ENCODE results near the gene PRMT5. TPM values are rescaled to one million over a fixed set of nuclear protein-coding genes. Genes with fewer than 3 reads are reported as not detected.
A peak's percentile ranks its signal among the peaks of the same experiment; 100 is the strongest.
"Not testable (repeated sequence)": the region's sequence is repeated elsewhere in the genome, so short reads cannot be mapped to it uniquely, and the experiment has no call there.

The PRMT5 gene
- total RNA-seq, 1 donor from 2014 or later = 37.3 TPM

GRCh38 chr14:22966783-22967269 lies 37.6 kb upstream of the PRMT5 start:
- no peak for TF ChIP-seq CTCF (IDR thresholded peaks at IDR 0.05)
- no peak overlapping the region for H3K4me3 ChIP-seq
- peaks cover 6% of the 10 kb centered on the region for H3K36me3 ChIP-seq
- H3K4me1 ChIP-seq = no peaks in the 10 kb centered on the region
- no peaks in the 10 kb centered on the region for H3K9me3 ChIP-seq
- no peak for ATAC-seq
- intact Hi-C loops (cut with DNase I) = no loop called here
- H3K27ac ChIP-seq = no peak overlapping the region
- no peaks in the 10 kb centered on the region for H3K27me3 ChIP-seq (ENCODE audit: low read depth)
- no peak for DNase-seq

GRCh38 chr14:22965916-22966782 lies 37.0 kb upstream of the PRMT5 start:
- DNase-seq; H3K9me3 ChIP-seq; H3K36me3 ChIP-seq; H3K4me3 ChIP-seq; H3K27me3 ChIP-seq (ENCODE audit: low read depth); intact Hi-C loops (cut with DNase I); ATAC-seq; H3K27ac ChIP-seq; H3K4me1 ChIP-seq: not testable (repeated sequence)

GRCh38 chr14:22962061-22962676 lies 33.0 kb upstream of the PRMT5 start:
- no peak for DNase-seq
- Histone ChIP-seq H3K27ac (no peak overlapping the region), H3K27me3 (ENCODE audit: low read depth) (no peaks in the 10 kb centered on the region), H3K4me1 (peaks cover 5% of the 10 kb centered on the region), H3K4me3 (no peak overlapping the region), H3K36me3 (no peaks in the 10 kb centered on the region), H3K9me3 (no peaks in the 10 kb centered on the region)
- no peak for ATAC-seq
- intact Hi-C loops (cut with DNase I) = no loop called here
- no peak for TF ChIP-seq CTCF (IDR thresholded peaks at IDR 0.05)

- H3K4me3 ChIP-seq = peak overlapping the region; percentile 74
- no peaks in the 10 kb centered on the region for H3K27me3 ChIP-seq (ENCODE audit: low read depth)
- H3K4me1 ChIP-seq = peaks cover 22% of the 10 kb centered on the region
- ATAC-seq = no peak
- peaks cover 17% of the 10 kb centered on the region for H3K36me3 ChIP-seq
- no peaks in the 10 kb centered on the region for H3K9me3 ChIP-seq
- TF ChIP-seq CTCF (IDR thresholded peaks at IDR 0.05) = no peak
- intact Hi-C loops (cut with DNase I) = no loop called here
- DNase-seq = no peak
- H3K27ac ChIP-seq = peak overlapping the region; percentile 96
Observed at GRCh38 chr14:22955702-22956569, 26.8 kb upstream of the PRMT5 start.

- no peak for DNase-seq
- H3K27ac ChIP-seq = peak overlapping the region; percentile 59
- H3K4me1 ChIP-seq = peaks cover 19% of the 10 kb centered on the region
- H3K9me3 ChIP-seq = no peaks in the 10 kb centered on the region
- peak; percentile 71 to 74 for ATAC-seq
- peaks cover 50% of the 10 kb centered on the region for H3K36me3 ChIP-seq
- intact Hi-C loops (cut with DNase I) = no loop called here
- no peak for TF ChIP-seq CTCF (IDR thresholded peaks at IDR 0.05)
- H3K27me3 ChIP-seq (ENCODE audit: low read depth) = no peaks in the 10 kb centered on the region
- no peak overlapping the region for H3K4me3 ChIP-seq
Observed at GRCh38 chr14:22952418-22952817, 23.2 kb upstream of the PRMT5 start.

- H3K36me3 ChIP-seq = peaks cover 56% of the 10 kb centered on the region
- peak overlapping the region; percentile 59 for H3K27ac ChIP-seq
- H3K27me3 ChIP-seq (ENCODE audit: low read depth); H3K4me3 ChIP-seq; intact Hi-C loops (cut with DNase I); H3K9me3 ChIP-seq: not testable (repeated sequence)
- DNase-seq = peak; percentile 71
- H3K4me1 ChIP-seq = peaks cover 15% of the 10 kb centered on the region
- peak; percentile 69 to 70 for ATAC-seq
Observed at GRCh38 chr14:22951795-22952194, 22.6 kb upstream of the PRMT5 start.

Measured in lower lobe of right lung (tissue), 2 donors.